Transverse colon (tissue), 3 donors: ENCODE results near the gene GOSR2.

Source experiments
- CTCF ChIP-seq, 5 experiments: fragments of 200-600 bp in 3 of 5; fragments of 450-650 bp in 2 of 5; sonication (generic) in 3 of 5; IDR thresholded peaks; 1 replicate in 2 of 5; 2 replicates in 3 of 5; pipeline ENCODE4 v1.5.1; 2016 to 2017; ENCODE audit warnings: antibody characterized with exemption in 5 of 5, inconsistent platforms in 3 of 5, mild to moderate bottlenecking in 2 of 5, moderate library complexity in 1 of 5
- EP300 ChIP-seq: sonication (generic); formaldehyde crosslinking; IDR thresholded peaks from one replicate; pipeline ENCODE4 v1.6.1; 2017; ENCODE audit warnings: antibody characterized with exemption, low read depth
- POLR2A ChIP-seq: fragments of 450-650 bp; IDR thresholded peaks from one replicate; pipeline ENCODE4 v1.6.1; 2016; ENCODE audit warnings: antibody characterized with exemption, mild to moderate bottlenecking, moderate library complexity

- no peak for TF ChIP-seq CTCF (IDR thresholded peaks at IDR 0.05)
- TF ChIP-seq POLR2A = no peak
- no peak for TF ChIP-seq EP300
These were observed 35.2 kb downstream of the GOSR2 start for GRCh38 chr17:46958041-46958591.
